Nephron progenitor cell (in vitro differentiated cells): ENCODE results near the gene ATG9B.

Experiments used
- DNase-seq: peaks from one replicate; pipeline ENCODE4 v3.0.0; 2021
- H3K27ac Mint-ChIP-seq: 2 replicates; pipeline ENCODE4 v1.8.0; 2021; ENCODE audit warnings: mild to moderate bottlenecking, moderate library complexity, mixed read lengths
- H3K27me3 Mint-ChIP-seq: 2 replicates; pipeline ENCODE4 v1.8.0; 2021; ENCODE audit warnings: mild to moderate bottlenecking, low read depth, mixed read lengths; ENCODE audit not compliant: poor library complexity
- H3K36me3 Mint-ChIP-seq: 2 replicates; pipeline ENCODE4 v1.8.0; 2021; ENCODE audit warnings: low read depth, mixed read lengths
- H3K4me1 Mint-ChIP-seq: 2 replicates; pipeline ENCODE4 v1.8.0; 2021; ENCODE audit warnings: mixed read lengths
- H3K4me3 Mint-ChIP-seq: 2 replicates; pipeline ENCODE4 v1.8.0; 2021; ENCODE audit warnings: mild to moderate bottlenecking, moderate library complexity, mixed read lengths
- H3K9me3 Mint-ChIP-seq: 2 replicates; pipeline ENCODE4 v1.8.0; 2021; ENCODE audit warnings: mild to moderate bottlenecking, moderate library complexity, mixed read lengths
- CTCF ChIP-seq: fragments of 200-600 bp; sonication (generic); IDR thresholded peaks from 2 replicates; pipeline ENCODE4 v1.5.0; 2021; ENCODE audit warnings: antibody characterized with exemption

Gene ATG9B

DNA sequence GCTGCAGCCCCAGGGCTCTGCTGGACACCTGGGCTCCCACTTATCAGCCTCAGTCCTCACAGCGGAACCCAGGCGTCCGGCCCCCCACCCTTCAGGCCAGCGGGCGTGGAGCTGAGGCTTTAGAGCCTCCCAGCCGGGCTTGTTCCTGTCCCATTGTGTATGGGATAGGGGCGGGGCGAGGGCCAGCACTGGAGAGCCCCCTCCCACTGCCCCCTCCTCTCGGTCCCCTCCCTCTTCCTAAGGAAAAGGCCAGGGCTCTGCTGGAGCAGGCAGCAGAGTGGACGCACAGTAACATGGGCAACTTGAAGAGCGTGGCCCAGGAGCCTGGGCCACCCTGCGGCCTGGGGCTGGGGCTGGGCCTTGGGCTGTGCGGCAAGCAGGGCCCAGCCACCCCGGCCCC, 30.8 kb downstream of the ATG9B start:
- H3K27me3 Mint-ChIP-seq = peaks cover 10% of the 10 kb centered on the region
- peak; percentile 40 for DNase-seq
- no peak for TF ChIP-seq CTCF
- H3K4me3 Mint-ChIP-seq = no peak overlapping the region
- H3K9me3 Mint-ChIP-seq = peaks cover 11% of the 10 kb centered on the region
- no peak overlapping the region for H3K27ac Mint-ChIP-seq
- H3K36me3 Mint-ChIP-seq = no peaks in the 10 kb centered on the region
- peaks cover 51% of the 10 kb centered on the region for H3K4me1 Mint-ChIP-seq

DNA sequence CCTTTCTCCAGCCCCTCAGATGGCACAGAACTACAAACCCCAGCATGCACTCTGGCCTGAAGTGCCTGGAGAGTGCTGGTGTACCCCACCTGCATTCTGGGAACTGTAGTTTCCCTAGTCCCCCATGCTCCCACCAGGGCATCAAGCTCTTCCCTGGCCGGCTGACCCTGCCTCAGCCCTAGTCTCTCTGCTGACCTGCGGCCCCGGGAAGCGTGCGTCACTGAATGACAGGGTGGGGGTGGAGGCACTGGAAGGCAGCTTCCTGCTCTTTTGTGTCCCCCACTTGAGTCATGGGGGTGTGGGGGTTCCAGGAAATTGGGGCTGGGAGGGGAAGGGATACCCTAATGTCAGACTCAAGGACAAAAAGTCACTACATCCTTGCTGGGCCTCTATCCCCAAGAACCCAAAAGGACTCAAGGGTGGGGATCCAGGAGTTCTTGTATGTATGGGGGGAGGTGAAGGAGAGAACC, 31.4 kb downstream of the ATG9B start:
- peak; percentile 76 for DNase-seq
- H3K36me3 Mint-ChIP-seq = no peaks in the 10 kb centered on the region
- H3K27ac Mint-ChIP-seq = no peak overlapping the region

GRCh38 chr7:150992051-150992640, 32.1 kb downstream of the ATG9B start:
- Mint-ChIP-seq H3K4me3 (no peak overlapping the region), H3K27ac (no peak overlapping the region), H3K36me3 (no peaks in the 10 kb centered on the region), H3K9me3 (peaks cover 11% of the 10 kb centered on the region), H3K4me1 (peaks cover 52% of the 10 kb centered on the region), H3K27me3 (peaks cover 17% of the 10 kb centered on the region)
- TF ChIP-seq CTCF = no peak
- DNase-seq = no peak

More for the DNA sequence above, 31.4 kb downstream of the ATG9B start:
- Mint-ChIP-seq H3K27me3 (peaks cover 16% of the 10 kb centered on the region), H3K9me3 (peaks cover 11% of the 10 kb centered on the region), H3K4me1 (peaks cover 55% of the 10 kb centered on the region), H3K4me3 (no peak overlapping the region)
- no peak for TF ChIP-seq CTCF

DNA sequence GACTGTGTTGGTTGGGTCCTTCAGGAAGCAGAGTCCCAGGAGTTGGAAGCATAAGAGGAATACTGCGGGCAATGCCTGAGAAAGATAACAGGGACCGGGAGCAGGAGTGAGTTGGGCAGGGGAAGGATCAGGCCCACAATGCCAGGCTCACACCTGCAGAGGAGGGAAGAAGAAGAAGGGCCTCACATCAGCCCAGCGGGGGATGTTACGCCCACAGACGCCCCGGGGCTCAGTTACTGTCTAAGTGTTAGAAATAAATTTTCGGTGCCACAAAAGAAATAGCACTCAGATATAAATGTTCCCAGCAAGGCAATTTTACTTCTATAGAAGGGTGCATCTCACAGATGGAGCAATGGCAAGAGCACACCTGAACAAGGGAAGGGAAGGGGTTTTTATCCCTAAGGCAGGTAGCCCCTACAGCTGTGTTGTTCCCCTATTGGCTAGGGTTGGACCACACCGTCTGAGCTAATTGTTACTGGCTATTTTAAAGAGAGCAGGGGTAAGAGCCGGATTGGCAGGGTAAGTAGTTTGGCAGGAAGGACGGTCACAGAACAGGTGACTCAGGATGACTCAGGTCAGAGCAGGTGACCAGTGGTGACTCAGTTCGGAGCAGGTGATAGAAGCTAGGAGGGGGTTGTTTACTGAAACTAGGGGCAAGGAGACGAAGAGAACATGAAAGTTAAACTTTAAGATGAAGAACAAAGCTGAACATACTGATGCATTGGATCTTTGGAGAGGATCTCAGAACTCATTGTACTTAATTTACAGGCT, 33.7 kb downstream of the ATG9B start, which contains the start of gene NOS3:
Gene NOS3 (plus strand): TSS at position 602 of the 771 bp plus-strand sequence. CDS start 2,787 bp downstream, outside the sequence.
- DNase-seq = no peak
- Mint-ChIP-seq H3K4me3 (no peak within 1 kb of the TSS), H3K4me1 (peaks cover 57% of the 10 kb centered on the region), H3K36me3 (no peaks in the 10 kb centered on the region), H3K27me3 (peaks cover 27% of the 10 kb centered on the region), H3K9me3 (peaks cover 11% of the 10 kb centered on the region), H3K27ac (no peak within 1 kb of the TSS)
- TF ChIP-seq CTCF = no peak

DNA sequence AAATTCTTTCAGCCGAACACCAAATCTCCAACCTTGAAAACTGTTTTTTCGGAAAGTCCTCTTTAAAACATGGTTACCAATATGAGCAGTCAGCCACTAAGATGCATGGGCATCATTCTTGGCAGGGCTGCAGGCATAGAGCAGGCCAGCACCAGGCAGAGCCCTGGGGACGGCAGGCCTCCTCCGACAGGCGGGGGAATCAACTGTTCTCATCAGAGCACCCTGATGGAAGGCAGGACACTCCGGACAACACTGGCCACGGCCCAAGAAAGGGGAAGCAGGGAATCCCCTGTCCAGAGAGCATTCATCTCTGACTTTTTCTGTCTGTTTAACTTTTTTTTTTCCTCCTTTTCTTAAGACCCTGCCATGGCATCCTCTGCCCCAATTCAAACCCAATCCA, 34.8 kb downstream of the ATG9B start:
- no peak for DNase-seq
- peaks cover 11% of the 10 kb centered on the region for H3K9me3 Mint-ChIP-seq
- peaks cover 27% of the 10 kb centered on the region for H3K27me3 Mint-ChIP-seq
- H3K27ac Mint-ChIP-seq = no peak overlapping the region
- peaks cover 57% of the 10 kb centered on the region for H3K4me1 Mint-ChIP-seq
- no peaks in the 10 kb centered on the region for H3K36me3 Mint-ChIP-seq
- no peak overlapping the region for H3K4me3 Mint-ChIP-seq
- TF ChIP-seq CTCF = no peak
